HG03460 (cell line): ENCODE results near the gene IFNL1.
"Not testable (repeated sequence)": the region's sequence is repeated elsewhere in the genome, so short reads cannot be mapped to it uniquely, and the experiment has no call there.

Experiments used
- ATAC-seq: cut with Tn5 transposase; IDR thresholded peaks from one replicate; pipeline ENCODE4 v1.9.1; 2021; ENCODE audit not compliant: unreplicated experiment

IFNL1 gene

DNA sequence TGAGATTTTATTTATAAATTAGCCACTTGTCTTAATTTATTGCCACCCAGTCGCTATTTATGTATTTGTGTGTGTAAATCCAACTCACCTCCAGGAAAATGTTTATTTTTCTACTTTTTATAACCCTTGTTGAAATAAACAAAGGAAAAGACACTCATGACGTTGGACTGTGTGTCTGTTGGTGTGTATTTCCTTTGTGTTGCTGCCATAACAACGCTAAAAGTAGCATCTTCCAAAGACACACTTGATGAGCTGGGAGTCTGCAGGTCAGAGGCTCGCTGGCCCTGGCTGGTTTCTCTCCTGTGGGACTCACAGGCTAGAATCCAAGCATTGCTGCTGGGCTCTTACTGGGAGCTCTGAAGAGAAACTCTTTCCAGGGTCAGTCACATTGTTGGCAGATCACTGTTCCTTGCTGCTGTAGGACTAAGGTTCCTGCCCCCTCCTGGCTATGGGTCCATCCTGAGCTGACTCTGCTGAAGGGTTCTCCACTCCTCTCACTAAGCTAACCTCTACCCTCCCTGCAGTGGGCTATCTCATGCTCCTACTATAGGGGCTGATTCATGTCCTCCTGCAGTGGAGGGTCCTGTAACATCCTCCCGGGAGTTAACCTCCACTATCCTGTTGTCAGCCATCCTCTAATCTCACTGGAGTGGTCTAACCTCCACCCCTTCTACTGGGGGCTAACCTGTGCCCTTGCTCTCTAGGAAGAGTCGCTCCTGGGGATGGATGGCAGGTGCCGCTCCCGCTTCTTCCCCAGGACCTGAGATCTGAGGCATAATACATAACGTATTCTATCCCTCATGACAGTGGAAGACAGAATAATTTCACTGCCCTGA, 26.0 kb upstream of the IFNL1 start:
- ATAC-seq: no peak

DNA sequence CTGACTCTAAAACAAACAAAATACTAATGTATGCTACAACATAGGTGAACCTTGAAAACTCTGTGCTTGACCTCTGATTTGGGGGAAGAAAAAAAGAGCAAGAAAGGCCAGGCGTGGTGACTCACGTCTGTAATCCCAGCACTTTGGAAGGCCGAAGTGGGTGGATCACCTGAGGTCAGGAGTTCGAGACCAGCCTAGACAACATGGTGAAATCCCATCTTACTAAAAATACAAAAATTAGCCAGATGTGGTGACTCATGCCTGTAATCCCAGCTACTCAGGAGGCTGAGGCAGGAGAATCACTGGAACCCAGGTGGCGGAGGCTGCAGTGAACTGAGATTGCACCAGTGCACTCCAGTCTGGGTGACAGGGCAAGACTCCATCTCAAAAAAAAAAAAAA, 22.3 kb upstream of the IFNL1 start:
- ATAC-seq: not testable (repeated sequence)

DNA sequence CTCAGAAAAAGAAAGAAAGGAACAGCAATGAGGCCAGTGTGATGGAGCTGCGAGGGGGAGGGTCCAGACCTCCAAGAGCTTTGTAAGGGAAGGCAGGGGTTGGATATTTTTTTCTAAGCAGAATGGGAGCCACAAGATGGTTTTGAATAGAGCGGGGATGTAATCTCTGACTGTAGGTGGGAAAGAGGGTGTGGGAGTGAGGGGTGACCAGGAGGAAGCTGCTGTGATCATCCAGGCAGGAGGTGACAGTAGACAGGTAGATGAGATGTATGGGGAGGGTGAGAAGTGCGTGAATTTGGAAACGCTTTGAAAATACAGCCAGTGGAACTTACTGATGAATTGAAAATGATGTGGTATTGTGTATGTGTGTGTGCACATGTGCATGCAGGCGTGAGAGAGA, 20.6 kb upstream of the IFNL1 start:
- no peak for ATAC-seq

DNA sequence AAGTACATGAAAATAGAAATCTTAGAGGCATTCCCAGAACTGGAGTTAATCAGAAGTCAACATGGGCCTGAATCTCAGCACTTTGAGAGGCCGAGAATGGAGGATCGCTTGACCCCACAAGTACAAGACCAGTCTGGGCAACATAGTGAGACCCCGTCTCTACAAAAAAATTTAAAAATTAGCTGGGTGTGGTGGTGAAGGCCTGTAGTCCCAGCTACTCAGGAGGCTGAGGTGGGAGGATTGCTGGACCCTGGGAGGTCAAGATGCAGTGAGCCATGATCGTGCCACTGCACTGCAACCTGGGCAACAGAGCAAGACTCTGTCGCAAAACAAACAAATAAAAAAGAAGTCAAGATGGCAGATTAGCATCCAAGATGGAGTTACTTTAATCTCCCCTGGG, 19.5 kb upstream of the IFNL1 start:
- ATAC-seq: no peak

DNA sequence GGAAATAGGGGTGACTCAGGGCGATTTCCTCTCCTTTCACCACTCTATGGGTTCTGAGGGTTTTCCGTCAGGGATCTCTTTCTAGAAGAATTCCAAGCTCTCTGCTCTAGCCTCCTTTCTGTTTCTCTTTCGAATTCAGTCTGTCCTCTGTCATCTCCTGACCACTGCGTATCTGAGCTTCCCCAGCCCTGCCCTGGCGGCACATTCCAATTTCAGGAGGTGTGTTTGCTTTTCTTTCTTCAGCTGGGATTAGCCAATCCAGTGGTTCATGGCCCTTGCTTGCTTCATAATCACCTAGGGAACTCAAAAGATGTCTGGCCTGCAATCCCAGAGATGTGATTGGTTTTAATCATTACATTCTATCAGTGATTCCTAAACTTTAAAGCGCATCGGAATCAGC, 18.6 kb upstream of the IFNL1 start:
- no peak for ATAC-seq

DNA sequence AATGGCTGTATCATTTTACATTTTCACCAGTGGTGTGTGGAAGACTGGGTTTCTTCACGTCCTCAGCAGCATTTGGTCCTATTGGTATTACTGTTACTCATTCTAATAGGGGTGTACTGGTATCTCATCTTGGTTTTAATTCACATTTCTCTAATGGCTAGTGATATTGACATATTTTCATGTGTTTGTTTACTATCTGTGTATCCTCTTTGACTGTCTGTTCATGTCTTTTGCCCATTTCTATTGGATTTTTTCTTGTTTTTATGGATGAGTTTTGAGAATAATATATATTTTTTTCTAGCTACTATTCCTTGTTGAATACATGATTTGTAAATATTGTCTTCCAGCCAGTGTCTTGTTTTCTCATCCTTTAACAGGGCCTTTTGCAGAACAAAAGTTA, 14.2 kb upstream of the IFNL1 start:
- no peak for ATAC-seq

DNA sequence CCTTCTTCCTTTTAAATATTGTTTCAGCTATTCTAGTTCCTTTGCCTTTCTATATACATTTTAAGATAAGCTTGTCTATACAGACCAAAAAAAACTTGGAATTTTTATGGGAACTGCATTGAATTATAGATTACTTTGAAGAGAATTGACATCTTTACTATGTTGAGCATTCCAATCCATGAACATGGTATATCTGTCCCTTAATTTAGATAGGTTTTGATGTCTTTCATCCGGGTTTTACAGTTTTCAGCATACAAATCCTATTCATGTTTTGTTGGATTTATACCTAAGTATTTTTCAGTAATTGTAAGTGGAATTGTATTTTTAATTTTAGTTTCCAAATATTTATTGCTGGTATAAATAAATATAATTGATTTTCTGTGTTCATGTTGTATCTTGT, 12.2 kb upstream of the IFNL1 start:
- ATAC-seq: no peak

DNA sequence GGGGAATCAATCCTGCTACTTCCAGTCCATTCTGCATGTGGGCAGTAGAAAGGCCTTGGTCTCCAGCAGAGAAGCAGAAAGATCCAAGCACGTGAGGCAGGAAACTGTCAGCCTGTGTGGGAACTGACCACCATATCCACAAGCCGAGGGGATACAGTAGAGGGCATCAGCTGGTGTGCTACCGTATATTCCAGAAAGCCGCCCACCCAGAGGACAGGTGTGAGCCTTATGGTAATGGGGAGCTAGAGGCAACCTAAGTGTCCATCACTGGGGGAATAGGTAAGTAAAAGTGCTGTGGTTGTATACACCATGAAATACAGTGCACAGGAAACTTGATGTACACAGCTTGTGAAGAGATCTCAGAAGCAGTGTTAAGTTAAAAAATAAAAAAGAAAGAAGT, 2.8 kb upstream of the IFNL1 start:
- ATAC-seq: no peak

DNA sequence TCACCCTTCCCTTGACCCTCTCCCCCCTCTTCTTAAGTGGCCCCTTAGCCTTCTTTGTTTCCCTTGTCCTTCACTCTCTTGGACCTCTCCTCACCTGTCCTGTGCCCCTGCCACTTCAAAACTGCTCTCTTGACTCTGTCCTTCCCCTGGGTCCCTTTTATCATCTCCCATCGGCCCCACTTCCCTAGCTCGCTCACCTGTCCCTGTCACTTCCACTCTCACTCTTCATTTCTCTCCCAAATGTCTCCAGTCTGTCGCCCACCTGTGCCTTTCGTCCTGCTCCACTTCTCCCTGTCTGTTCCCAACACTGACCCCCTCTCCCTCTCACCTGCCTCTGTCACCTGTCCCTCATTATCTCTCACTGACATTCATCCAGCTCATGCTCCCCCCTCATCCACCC, 699 bp downstream of the IFNL1 start:
- no peak for ATAC-seq

DNA sequence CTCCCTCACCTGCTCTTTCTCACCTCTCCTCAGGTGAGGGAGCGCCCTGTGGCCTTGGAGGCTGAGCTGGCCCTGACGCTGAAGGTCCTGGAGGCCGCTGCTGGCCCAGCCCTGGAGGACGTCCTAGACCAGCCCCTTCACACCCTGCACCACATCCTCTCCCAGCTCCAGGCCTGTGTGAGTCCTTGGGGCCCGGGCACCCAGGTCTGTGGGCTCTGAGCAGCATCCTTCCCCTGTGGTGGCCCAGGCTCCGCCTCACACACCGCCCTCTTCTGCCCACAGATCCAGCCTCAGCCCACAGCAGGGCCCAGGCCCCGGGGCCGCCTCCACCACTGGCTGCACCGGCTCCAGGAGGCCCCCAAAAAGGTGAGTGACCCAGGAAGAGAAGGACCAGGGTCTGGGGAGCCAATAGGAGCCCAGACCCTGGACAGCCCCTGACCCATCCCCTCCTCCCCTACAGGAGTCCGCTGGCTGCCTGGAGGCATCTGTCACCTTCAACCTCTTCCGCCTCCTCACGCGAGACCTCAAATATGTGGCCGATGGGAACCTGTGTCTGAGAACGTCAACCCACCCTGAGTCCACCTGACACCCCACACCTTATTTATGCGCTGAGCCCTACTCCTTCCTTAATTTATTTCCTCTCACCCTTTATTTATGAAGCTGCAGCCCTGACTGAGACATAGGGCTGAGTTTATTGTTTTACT, 1.9 kb downstream of the IFNL1 start:
- no peak for ATAC-seq

DNA sequence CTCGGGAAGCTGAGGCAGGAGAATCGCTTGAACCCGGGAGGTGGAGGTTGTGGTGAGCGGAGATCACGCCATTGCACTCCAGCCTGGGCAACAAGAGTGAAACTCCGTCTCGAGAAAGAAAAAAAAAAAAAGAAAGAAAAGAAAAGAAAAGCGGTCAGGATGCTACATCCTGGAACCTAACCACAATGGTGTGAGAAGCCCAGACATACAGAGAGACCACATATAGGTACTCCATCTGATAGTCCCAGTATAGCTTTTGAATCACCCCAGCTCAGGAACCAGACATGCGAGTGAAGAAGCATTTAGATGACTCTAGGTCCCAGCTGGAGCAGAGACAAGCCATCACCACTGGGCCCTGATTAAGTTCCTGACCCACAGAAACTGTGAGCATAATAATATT, 3.2 kb downstream of the IFNL1 start:
- no peak for ATAC-seq

DNA sequence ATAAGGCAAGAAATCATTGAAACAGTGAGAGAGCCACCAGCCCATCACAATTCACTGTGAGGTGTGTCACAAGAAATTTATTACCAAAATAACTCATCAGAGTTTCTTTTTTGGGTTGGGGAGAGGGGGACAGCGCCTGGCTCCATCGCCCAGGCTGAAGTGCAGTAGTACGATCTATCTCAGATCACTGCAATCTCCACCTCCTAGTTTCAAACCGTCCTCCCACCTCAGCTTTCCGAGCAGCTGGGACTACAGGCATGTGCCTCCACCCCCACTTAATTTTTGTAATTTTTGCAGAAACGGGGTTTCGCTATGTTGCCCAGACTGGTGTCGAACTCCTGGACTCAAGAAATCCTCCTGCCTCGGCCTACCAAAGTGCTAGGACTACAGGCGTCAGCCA, 3.6 kb downstream of the IFNL1 start:
- ATAC-seq: no peak

DNA sequence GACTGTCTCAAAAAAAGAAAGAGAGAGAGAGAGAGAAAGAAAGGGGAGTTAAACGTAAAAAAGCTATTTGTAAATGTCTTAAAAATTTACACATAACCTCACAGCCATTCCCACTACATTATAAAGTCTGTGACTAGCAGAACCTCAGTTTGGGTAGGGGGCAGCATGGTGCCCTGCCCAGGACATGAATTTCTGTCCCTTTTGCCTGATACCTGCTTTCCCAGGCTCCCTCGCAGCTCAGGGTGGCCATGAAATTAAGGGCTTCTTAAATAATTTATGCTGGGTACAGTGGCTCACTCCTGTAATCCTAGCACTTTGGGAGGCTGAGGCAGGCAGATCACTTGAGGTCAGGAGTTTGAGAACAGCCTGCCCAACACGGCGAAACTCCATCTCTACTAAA, 4.8 kb downstream of the IFNL1 start:
- ATAC-seq: no peak

DNA sequence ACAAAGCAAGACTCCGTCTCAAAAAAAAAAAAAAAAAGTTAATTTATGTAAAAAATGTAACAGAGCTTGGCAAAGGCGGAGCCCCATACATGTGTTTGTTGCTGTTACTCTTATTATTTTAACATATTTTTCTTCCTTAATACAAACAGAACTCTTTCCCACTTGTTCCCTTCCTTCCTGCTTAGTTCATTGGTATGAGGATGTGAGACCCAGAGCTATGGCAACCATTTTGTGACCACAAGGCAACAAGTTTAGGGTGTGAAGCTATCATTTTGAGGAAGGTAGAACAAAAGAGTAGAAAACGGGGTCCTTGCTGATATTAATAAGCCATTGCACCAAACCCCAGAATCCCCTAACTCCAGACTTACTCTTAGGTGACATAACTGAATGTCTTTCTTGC, 5.4 kb downstream of the IFNL1 start:
- ATAC-seq: no peak

DNA sequence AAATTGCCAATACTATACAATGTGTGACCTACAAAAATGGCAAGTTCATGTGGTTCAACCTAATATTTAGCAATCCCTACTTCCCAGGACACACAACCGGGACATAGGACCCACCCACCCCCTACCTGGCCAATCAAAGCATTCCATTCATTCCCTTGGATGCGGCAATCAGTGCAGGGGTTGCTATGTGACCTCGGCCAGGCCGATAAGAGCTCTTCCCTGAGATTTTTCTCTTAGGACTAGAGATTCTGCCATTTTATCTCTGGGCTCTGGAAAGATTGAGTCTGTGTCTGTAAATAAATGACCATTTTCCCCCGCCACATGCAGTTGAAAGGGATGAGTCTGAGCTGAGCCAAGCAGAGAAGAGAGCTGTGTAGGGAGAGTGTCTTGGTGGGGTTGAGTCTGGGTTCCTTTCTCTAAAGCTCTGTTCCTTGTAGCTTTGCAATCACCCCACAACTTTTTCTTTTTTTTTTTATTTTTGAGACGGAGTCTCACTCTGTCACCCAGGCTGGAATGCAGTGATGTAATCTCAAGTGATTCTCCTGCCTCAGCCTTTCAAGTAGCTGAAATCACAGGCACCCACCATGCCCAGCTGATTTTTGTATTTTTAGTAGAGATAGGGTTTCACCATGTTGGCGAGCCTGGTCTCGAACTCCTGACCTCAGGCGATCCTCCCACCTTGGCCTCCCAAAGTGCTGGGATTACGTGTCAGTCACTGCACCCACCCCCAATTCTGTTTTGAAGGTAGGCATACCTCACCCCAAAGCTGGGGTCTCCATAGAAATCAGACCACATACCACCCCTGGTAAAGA, 7.4 kb downstream of the IFNL1 start:
- ATAC-seq: no peak

DNA sequence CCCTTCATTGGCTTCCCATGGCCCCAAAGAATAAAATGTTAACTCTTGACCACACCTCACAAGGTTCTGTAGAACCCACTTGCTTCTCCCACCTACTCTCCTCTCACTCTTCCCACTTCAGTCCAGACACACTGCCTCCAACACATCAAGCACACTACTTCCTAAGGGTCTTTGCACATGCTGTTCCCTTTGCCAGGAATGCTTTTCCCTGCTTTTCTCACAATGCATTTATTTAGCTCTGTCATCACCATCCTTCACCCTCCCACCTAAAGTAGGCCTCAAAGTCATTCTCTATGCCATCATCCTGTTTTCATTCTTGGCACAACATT, 7.9 kb downstream of the IFNL1 start:
- ATAC-seq: no peak

DNA sequence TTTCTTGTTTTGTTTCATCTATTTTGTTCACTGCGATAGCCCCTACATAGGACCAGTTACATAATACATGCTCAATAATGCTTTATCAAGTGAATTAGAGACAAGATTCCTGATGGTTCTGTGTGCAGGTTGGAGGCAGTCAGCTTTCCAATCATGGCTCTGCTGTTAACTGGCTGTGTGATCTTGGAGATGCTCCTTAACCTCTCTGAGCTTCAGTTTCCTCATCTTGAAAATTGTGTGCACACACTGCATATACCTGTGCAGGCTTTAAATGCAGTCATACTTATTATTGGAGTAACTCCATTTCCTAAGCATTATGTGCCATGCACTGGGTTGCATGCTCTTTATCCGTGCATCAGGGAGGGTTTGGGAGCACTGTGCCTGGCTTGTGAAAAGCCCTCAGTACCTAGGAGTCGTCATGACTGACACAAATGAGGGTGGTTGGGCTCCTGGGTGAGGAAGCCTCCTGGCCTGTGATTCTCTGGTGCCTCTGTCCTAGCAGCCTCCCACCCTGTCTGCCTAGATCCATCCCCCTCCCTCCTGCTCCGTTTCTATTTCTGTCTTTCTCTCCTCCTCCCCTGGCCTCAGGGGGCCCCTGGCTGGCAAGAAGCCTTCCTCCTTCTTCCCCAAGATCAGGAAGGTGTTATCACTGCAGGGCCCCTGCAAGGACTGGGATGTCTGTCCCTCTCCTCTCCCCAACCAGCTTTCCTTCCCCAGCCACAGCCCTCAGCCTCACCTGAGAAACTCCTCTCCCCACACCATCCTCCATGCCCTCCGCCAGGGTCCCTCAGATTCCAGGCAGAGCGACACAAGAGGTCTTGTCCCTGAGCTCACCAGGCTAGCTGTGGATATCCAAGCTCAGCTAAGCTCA, 8.7 kb downstream of the IFNL1 start:
- no peak for ATAC-seq

DNA sequence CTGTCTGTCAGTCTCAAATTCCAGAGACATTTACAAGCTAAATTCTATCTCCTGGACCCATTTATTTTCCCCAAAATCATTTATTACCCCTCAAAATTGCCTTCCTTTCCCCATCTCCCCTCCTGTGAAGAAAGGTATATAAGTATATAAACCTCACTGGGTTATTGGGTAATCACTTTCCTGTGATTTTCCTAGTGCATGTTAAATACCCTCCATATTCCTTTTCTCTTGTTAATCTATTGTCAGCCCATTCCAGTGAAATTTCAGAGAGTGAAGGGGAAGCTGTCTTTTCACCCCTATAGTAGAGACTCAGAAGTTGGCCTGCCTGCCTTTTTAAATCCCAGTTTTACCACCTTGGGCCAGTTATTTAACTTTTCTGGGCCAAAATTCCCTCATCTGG, 9.9 kb downstream of the IFNL1 start:
- ATAC-seq: no peak

DNA sequence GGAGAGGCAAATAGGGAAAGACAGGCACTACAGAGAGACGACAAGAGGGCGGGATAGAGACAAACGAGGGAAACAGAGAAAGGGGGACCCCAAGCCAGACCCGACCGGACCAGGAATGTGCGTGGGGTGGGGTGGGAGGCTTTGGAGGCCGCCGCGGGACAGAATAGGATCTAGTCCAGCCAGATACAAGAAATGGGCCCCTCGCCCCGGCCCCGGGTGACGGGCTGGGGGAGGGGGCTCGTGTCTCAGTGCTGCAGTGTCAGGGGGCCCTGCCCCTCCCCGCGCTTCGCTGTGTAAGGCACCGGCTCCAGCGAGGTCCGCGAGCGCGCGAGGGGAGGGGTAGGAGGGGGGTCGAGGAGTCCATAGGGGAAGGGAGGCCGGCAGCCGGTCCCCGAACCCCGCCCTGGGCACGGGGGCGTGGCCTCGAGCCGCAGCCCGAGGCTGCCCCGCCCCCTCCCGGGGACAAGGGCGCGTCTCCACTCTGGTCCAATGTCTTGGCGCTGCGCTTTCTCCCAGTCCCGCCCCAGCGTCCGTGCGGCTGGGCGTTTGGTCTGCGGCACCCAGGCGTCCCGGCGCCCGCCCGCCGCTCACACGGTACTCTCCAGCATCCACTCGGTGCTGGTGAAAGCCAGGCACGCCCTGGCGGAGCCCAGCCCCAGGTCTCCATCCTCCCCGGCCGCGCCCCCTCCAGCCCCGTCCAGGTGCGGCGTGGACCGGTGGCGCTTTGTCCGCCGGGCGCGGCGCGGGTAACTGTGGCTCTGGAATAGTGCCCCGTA, 11.0 kb downstream of the IFNL1 start:
- no peak for ATAC-seq

DNA sequence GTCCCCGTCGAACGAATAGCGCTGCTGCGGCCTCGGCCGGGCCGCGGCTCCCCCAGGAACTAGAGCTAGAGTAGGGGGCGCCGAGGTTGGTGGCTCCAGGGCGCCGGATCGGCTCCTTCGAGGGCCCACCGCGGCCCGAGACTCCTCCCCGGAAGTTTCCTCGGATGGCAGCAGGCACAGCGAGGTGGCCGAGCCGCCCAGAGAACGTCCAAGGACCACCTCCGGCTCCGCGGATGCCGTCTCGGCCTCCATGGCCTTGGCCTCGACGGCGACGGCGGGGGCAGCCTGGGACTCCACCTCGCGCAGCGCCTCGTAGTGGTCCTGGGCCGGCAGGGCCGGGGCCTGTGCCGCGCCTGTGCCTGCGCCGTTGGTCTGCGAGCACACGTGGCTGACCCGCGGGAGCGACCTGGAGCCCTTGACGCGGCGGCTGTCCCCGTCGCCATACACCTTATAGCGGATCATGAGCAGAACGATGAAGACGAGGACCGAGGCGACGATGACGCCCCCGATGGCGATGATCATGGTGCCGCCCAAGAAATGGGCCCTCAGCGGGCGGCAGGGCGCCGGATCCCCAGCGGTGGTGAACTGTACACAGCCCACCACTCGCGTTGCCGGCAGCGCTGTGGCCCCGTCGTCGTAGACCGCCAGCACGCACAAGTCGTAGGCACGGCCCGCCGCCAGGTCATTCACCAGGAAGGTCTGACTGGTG, 11.8 kb downstream of the IFNL1 start:
- ATAC-seq: no peak
